Measurements from ENCODE around the gene LRRC59. TPM values are rescaled to one million over a fixed set of nuclear protein-coding genes. Genes with fewer than 3 reads are reported as not detected.

LRRC59 gene
- total and polyA plus RNA-seq, 8 donors, result 43.6 to 151 (median 54.3) TPM

DNA sequence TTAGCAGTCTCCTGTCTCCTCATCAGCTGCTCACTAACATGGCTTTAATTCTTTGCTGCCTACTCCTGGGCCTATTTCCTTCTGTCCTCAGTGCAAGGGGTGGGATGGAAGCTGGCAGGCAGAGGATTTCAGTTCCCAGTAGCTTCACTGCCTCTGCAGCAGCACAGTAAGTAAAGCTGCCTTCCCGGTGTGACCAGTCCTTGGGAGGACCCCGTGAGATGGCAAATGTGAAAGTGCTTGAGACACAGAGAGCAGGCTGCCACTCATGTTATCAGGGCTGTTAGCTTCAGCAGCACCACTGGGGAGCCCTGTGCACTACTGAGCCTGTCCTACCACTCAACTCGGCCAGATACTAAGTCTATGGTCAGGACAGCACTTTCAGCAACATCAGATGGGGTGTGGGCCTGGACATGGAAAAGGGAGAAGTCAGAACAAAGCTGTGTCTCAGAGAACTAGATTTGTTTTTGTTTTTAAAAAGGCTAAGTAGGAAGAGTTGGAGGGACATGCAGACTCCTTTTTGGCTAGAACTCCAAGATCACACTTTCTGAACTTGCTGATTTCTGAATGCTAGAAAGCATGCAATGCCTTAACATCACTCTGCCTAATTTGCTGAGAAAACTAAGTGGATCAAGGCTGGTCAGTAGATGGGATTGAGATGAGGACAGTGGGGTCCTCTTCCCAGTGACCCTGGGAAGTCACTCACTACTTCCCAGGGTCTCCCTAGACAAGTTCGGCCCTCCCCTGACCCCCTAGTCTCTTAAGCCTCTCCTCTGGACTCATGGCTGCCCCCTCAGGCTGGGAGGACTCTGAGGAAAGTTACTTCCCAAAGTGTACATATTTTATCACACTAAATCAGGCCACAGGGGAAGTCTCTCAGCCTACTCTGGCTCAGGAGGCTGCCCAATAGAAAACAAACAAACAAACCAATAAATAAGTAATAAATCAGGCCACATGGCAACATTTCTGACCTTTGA is 29.8 kb upstream of the LRRC59 start:
- ATAC-seq (peak; percentile 77), DNase-seq (peak in 2 of 4 donors; percentile 53 to 57)
- TF ChIP-seq, protein P1, sequence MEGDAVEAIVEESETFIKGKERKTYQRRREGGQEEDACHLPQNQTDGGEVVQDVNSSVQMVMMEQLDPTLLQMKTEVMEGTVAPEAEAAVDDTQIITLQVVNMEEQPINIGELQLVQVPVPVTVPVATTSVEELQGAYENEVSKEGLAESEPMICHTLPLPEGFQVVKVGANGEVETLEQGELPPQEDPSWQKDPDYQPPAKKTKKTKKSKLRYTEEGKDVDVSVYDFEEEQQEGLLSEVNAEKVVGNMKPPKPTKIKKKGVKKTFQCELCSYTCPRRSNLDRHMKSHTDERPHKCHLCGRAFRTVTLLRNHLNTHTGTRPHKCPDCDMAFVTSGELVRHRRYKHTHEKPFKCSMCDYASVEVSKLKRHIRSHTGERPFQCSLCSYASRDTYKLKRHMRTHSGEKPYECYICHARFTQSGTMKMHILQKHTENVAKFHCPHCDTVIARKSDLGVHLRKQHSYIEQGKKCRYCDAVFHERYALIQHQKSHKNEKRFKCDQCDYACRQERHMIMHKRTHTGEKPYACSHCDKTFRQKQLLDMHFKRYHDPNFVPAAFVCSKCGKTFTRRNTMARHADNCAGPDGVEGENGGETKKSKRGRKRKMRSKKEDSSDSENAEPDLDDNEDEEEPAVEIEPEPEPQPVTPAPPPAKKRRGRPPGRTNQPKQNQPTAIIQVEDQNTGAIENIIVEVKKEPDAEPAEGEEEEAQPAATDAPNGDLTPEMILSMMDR (IDR thresholded peaks at IDR 0.05), result no peak
- intact Hi-C loops (cut with DNase I), result no loop called here
- Histone ChIP-seq H3K4me1 (peaks cover 15 to 57% of the 10 kb centered on the region in 2 donors), H3K36me3 (no peaks in the 10 kb centered on the region), H3K27me3 (no peaks in the 10 kb centered on the region), H3K27ac (peak overlapping the region; percentile 74 to 83), H3K9me3 (no peaks in the 10 kb centered on the region), H3K4me3 (peak overlapping the region; percentile 62 to 77)

DNA sequence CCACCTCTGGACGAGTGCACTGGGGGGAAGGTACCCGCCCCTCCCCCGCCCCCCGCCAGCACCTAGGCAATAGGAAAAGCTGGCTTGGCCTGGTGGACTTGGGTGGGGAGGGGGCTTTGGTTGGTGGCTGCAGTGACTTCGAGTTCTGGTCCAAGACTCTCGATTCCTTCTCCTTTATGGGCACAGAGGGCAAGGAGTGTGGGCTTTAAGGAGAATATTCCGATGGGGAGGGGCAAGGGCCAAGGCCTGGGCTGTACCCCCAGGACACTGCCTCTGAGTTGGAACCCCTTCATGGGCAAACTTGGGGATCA is 29.1 kb upstream of the LRRC59 start:
- H3K4me1 ChIP-seq, result peaks cover 20 to 63% of the 10 kb centered on the region in 2 donors

DNA sequence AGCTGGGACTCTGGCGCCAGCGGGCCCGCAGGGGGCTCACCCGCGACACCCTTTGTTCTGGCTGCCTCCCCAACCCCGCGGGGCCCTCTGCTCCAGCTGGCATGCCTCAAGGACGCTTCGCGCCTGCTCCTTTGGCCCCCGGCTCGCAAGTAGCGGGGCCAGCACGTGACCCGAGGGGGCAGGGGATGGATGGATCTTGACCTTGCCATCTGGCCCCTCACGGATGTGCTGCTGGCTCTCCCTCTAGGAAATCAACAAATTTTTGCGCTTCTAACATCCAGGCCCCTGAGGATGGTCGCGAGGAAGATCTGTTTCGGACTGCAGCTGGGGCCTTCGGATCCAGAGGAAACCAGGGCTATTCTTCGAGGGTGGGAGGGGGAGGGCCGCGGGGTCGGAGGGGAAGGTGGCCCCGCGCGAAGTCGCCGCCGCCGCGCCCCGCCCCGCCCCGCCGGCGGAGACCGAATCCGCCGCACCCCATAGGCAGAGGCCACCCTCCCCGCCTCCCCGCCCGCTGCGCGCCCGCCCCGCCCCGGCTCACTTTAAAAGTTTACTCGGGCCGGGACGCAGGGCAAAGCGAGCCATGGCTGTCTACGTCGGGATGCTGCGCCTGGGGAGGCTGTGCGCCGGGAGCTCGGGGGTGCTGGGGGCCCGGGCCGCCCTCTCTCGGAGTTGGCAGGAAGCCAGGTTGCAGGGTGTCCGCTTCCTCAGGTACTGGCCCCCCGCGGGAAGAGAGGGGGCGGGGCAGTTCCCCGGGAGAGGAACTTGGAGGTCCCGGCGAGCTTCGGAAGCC is 28.6 kb upstream of the LRRC59 start, which contains the start of gene ACSF2:
ACSF2 (plus strand) TSS at position 537 of the 790 bp plus-strand sequence; CDS start at position 581, 44 bp downstream.
- TF ChIP-seq, protein P1 (IDR thresholded peaks at IDR 0.05), result no peak
- DNase-seq, result peak; percentile 65 to 95 (median 80)
- Histone ChIP-seq H3K27me3 (no peaks in the 10 kb centered on the region), H3K4me1 (peaks cover 20 to 69% of the 10 kb centered on the region in 2 donors), H3K27ac (peak within 1 kb of the TSS; percentile 74 to 83), H3K9me3 (no peaks in the 10 kb centered on the region), H3K4me3 (peak within 1 kb of the TSS; percentile 62 to 77), H3K36me3 (no peaks in the 10 kb centered on the region)
- intact Hi-C loops (cut with DNase I), result no loop called here
- ATAC-seq, result peak; percentile 89

More for the DNA sequence above, 29.1 kb upstream of the LRRC59 start:
- TF ChIP-seq, protein P1 (IDR thresholded peaks at IDR 0.05), result no peak
- intact Hi-C loops (cut with DNase I), result no loop called here
- Histone ChIP-seq H3K27me3 (no peaks in the 10 kb centered on the region), H3K9me3 (no peaks in the 10 kb centered on the region), H3K27ac (peak overlapping the region; percentile 74 to 83), H3K36me3 (no peaks in the 10 kb centered on the region), H3K4me3 (peak overlapping the region; percentile 62 to 77)
- DNase-seq (no peak), ATAC-seq (peak; percentile 35)

DNA sequence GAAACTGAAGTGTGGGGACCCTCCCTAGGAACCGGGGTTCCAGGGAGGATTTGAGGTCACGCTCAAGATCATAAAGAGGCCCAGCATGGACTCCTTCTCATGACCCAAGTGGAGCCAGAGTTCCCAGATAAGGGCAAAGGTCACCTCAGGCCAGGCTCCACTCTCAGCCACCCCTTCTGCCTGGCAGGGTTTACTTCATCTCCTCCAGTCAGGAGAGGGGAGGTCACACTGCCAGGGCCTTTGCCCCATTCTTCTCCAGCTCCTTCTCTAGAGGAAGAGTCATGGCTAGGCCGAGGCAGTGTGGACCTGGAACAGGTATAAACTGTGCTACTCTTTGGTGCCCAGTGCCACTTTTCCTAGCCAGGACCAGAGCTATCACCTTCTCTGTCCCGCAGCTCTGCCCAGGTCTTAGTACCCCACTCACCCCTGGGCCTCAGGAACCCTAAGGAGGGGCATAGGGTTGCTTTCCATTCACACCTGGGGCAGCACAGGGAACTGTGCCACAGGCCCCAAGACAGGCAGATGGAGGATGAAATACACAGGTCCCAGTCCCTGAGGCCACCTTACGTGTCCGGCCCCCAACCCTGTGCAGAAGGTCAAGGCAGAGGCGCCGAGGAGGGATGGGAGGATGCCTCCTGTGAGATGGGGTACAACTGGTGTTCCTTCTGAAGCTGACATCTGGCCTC is 27.8 kb upstream of the LRRC59 start:
- H3K36me3 ChIP-seq, result no peaks in the 10 kb centered on the region
- TF ChIP-seq, protein P1 (IDR thresholded peaks at IDR 0.05), result no peak
- peak overlapping the region; percentile 62 to 77 for H3K4me3 ChIP-seq
- no peak for ATAC-seq
- no peaks in the 10 kb centered on the region for H3K27me3 ChIP-seq
- peak in 1 of 4 donors; percentile 41 for DNase-seq
- intact Hi-C loops (cut with DNase I), result no loop called here
- peaks cover 20 to 76% of the 10 kb centered on the region in 2 donors for H3K4me1 ChIP-seq
- H3K27ac ChIP-seq, result peak overlapping the region; percentile 74 to 83
- H3K9me3 ChIP-seq, result no peaks in the 10 kb centered on the region
